Immature natural killer cell (primary cell): ENCODE results near the gene GPR32. TPM values are rescaled to one million over a fixed set of nuclear protein-coding genes. Genes with fewer than 3 reads are reported as not detected.
A peak's percentile ranks its signal among the peaks of the same experiment; 100 is the strongest.
"Not testable (repeated sequence)": the region's sequence is repeated elsewhere in the genome, so short reads cannot be mapped to it uniquely, and the experiment has no call there.

Source experiments
- DNase-seq, 3 donors: peaks; one replicate each; pipeline ENCODE4 v3.0.0; 2022; ENCODE audit warnings: mixed read lengths in 1 of 3
- H3K27ac Mint-ChIP-seq, 6 donors: one replicate each; pipeline ENCODE4 v1.8.0; 2020; ENCODE audit warnings: mixed read lengths in 6 of 6, mild to moderate bottlenecking in 5 of 6, inconsistent platforms in 4 of 6, moderate library complexity in 3 of 6
- H3K27me3 Mint-ChIP-seq, 3 donors: one replicate each; pipeline ENCODE4 v1.8.0; 2020 to 2021; ENCODE audit warnings: low read depth in 3 of 3, mild to moderate bottlenecking in 3 of 3, mixed read lengths in 3 of 3, moderate library complexity in 3 of 3, inconsistent platforms in 1 of 3
- H3K36me3 Mint-ChIP-seq, 3 donors: one replicate each; pipeline ENCODE4 v1.8.0; 2020; ENCODE audit warnings: mixed read lengths in 3 of 3, inconsistent platforms in 2 of 3, mild to moderate bottlenecking in 2 of 3
- H3K4me1 Mint-ChIP-seq, 2 donors: one replicate each; pipeline ENCODE4 v1.8.0; 2020; ENCODE audit warnings: inconsistent platforms in 2 of 2, mild to moderate bottlenecking in 2 of 2, mixed read lengths in 2 of 2, moderate library complexity in 1 of 2
- H3K4me3 Mint-ChIP-seq, 5 donors: one replicate each; pipeline ENCODE4 v1.8.0; 2020; ENCODE audit warnings: mild to moderate bottlenecking in 5 of 5, mixed read lengths in 5 of 5, inconsistent platforms in 3 of 5, moderate library complexity in 3 of 5
- H3K9me3 Mint-ChIP-seq, 6 donors: one replicate each; pipeline ENCODE4 v1.8.0; 2020; ENCODE audit warnings: mild to moderate bottlenecking in 6 of 6, mixed read lengths in 6 of 6, inconsistent platforms in 4 of 6, moderate library complexity in 3 of 6
- polyA plus RNA-seq, 3 donors: library from polyadenylated mRNA; unstranded; fragments of 300-500 nt; fragmentation: Illumina TruSeq; gene quantifications; one replicate each; pipeline ENCODE4 v1.2.3, GENCODE V29; 2021

The GPR32 gene
- not detected for polyA plus RNA-seq

GRCh38 chr19:50770164-50770563 lies at the start of gene GPR32:
TSS of gene GPR32 (plus strand) at chr19:50770464. CDS start at chr19:50770601, 137 bp downstream.
- not testable (repeated sequence) for H3K27ac Mint-ChIP-seq, DNase-seq, H3K4me1 Mint-ChIP-seq, H3K36me3 Mint-ChIP-seq, H3K9me3 Mint-ChIP-seq, H3K4me3 Mint-ChIP-seq
- H3K27me3 Mint-ChIP-seq, result peaks cover 3 to 11% (median 6%) of the 10 kb centered on the region in 3 donors

GRCh38 chr19:50720921-50721381 lies 49.3 kb upstream of the GPR32 start:
- Mint-ChIP-seq H3K27ac (peak overlapping the region in 1 of 6 donors; percentile 17), H3K9me3 (no peaks in the 10 kb centered on the region), H3K27me3 (peaks cover 13 to 22% (median 13%) of the 10 kb centered on the region in 3 donors), H3K4me1 (peaks cover 5 to 18% of the 10 kb centered on the region in 2 donors), H3K36me3 (no peaks in the 10 kb centered on the region), H3K4me3 (peak overlapping the region in 3 of 5 donors; percentile 36 to 44 (median 39))
- DNase-seq, result no peak

- Mint-ChIP-seq H3K9me3 (no peaks in the 10 kb centered on the region), H3K27ac (no peak overlapping the region), H3K4me1 (peaks cover 7 to 24% of the 10 kb centered on the region in 2 donors)
Measured at GRCh38 chr19:50721441-50722137, 48.7 kb upstream of the GPR32 start.

GRCh38 chr19:50722201-50723013 lies 47.9 kb upstream of the GPR32 start:
- Mint-ChIP-seq H3K9me3 (no peaks in the 10 kb centered on the region), H3K4me3 (peak overlapping the region in 2 of 5 donors; percentile 46 to 53), H3K36me3 (no peaks in the 10 kb centered on the region), H3K27me3 (peaks cover 10 to 23% (median 15%) of the 10 kb centered on the region in 3 donors), H3K4me1 (peaks cover 7 to 26% of the 10 kb centered on the region in 2 donors), H3K27ac (peak overlapping the region in 1 of 6 donors; percentile 61)
- no peak for DNase-seq

More at GRCh38 chr19:50721441-50722137, 48.7 kb upstream of the GPR32 start:
- H3K27me3 Mint-ChIP-seq, result peaks cover 12 to 22% (median 15%) of the 10 kb centered on the region in 3 donors
- DNase-seq, result no peak
- H3K36me3 Mint-ChIP-seq, result no peaks in the 10 kb centered on the region
- H3K4me3 Mint-ChIP-seq, result peak overlapping the region in 3 of 5 donors; percentile 0 to 36 (median 33)

- no peaks in the 10 kb centered on the region for H3K9me3 Mint-ChIP-seq
- H3K4me1 Mint-ChIP-seq, result peaks cover 7 to 31% of the 10 kb centered on the region in 2 donors
- H3K27me3 Mint-ChIP-seq, result peaks cover 6 to 19% (median 14%) of the 10 kb centered on the region in 3 donors
- peak within 1 kb of the TSS in 2 of 6 donors; percentile 15 to 61 for H3K27ac Mint-ChIP-seq
- H3K4me3 Mint-ChIP-seq, result peak within 1 kb of the TSS; percentile 46 to 93 (median 84)
- DNase-seq, result no peak
- H3K36me3 Mint-ChIP-seq, result no peaks in the 10 kb centered on the region
Measured at GRCh38 chr19:50723069-50723468, 47.2 kb upstream of the GPR32 start, which contains the start of gene CLEC11A. TSS of gene CLEC11A (plus strand) at chr19:50723364. CDS start at chr19:50723526, 162 bp downstream.

- peak overlapping the region; percentile 58 to 93 (median 86) for H3K4me3 Mint-ChIP-seq
- H3K27ac Mint-ChIP-seq, result peak overlapping the region in 3 of 6 donors; percentile 15 to 92 (median 71)
- H3K27me3 Mint-ChIP-seq, result peaks cover 6 to 19% (median 12%) of the 10 kb centered on the region in 3 donors
- no peaks in the 10 kb centered on the region for H3K9me3 Mint-ChIP-seq
- DNase-seq, result no peak
- peaks cover 7 to 37% of the 10 kb centered on the region in 2 donors for H3K4me1 Mint-ChIP-seq
- no peaks in the 10 kb centered on the region for H3K36me3 Mint-ChIP-seq
Measured at GRCh38 chr19:50723735-50724521, 46.3 kb upstream of the GPR32 start.

- peak; percentile 95 to 98 (median 97) for DNase-seq
- Mint-ChIP-seq H3K36me3 (no peaks in the 10 kb centered on the region), H3K4me3 (peak overlapping the region; percentile 81 to 93 (median 86)), H3K27ac (peak overlapping the region; percentile 39 to 92 (median 73)), H3K27me3 (peaks cover 6 to 21% (median 12%) of the 10 kb centered on the region in 3 donors), H3K4me1 (peaks cover 7 to 37% of the 10 kb centered on the region in 2 donors), H3K9me3 (no peaks in the 10 kb centered on the region)
Measured at GRCh38 chr19:50724522-50725217, 45.6 kb upstream of the GPR32 start.

- Mint-ChIP-seq H3K4me1 (peaks cover 7 to 33% of the 10 kb centered on the region in 2 donors), H3K4me3 (peak overlapping the region; percentile 69 to 93 (median 86)), H3K27me3 (peaks cover 2 to 18% (median 12%) of the 10 kb centered on the region in 3 donors), H3K27ac (peak overlapping the region; percentile 39 to 88 (median 73)), H3K36me3 (no peaks in the 10 kb centered on the region), H3K9me3 (no peaks in the 10 kb centered on the region)
- DNase-seq, result no peak
Measured at GRCh38 chr19:50725218-50725910, 44.9 kb upstream of the GPR32 start.

- no peaks in the 10 kb centered on the region for H3K36me3 Mint-ChIP-seq
Measured at GRCh38 chr19:50725911-50726230, 44.4 kb upstream of the GPR32 start.

GRCh38 chr19:50728084-50728737 lies 42.1 kb upstream of the GPR32 start:
- Mint-ChIP-seq H3K27ac (no peak overlapping the region), H3K4me3 (peak overlapping the region in 2 of 5 donors; percentile 27 to 46)

More at GRCh38 chr19:50725911-50726230, 44.4 kb upstream of the GPR32 start:
- H3K4me3 Mint-ChIP-seq, result peak overlapping the region; percentile 69 to 93 (median 86)
- peak overlapping the region in 5 of 6 donors; percentile 39 to 88 (median 75) for H3K27ac Mint-ChIP-seq
- peaks cover 2 to 18% (median 11%) of the 10 kb centered on the region in 3 donors for H3K27me3 Mint-ChIP-seq
- no peak for DNase-seq
- no peaks in the 10 kb centered on the region for H3K9me3 Mint-ChIP-seq
- peaks cover 7 to 30% of the 10 kb centered on the region in 2 donors for H3K4me1 Mint-ChIP-seq

GRCh38 chr19:50729894-50730293 lies 40.4 kb upstream of the GPR32 start:
- H3K4me1 Mint-ChIP-seq, result peaks cover 7 to 28% of the 10 kb centered on the region in 2 donors
- H3K27me3 Mint-ChIP-seq, result peaks cover 0 to 20% (median 5%) of the 10 kb centered on the region in 3 donors
- H3K4me3 Mint-ChIP-seq, result no peak overlapping the region
- H3K27ac Mint-ChIP-seq, result no peak overlapping the region
- no peaks in the 10 kb centered on the region for H3K36me3 Mint-ChIP-seq
- no peaks in the 10 kb centered on the region for H3K9me3 Mint-ChIP-seq
- no peak for DNase-seq

More at GRCh38 chr19:50728084-50728737, 42.1 kb upstream of the GPR32 start:
- H3K36me3 Mint-ChIP-seq, result no peaks in the 10 kb centered on the region
- DNase-seq, result peak; percentile 35 to 42 (median 35)
- H3K4me1 Mint-ChIP-seq, result peaks cover 7 to 28% of the 10 kb centered on the region in 2 donors
- no peaks in the 10 kb centered on the region for H3K9me3 Mint-ChIP-seq
- H3K27me3 Mint-ChIP-seq, result peaks cover 0 to 24% (median 8%) of the 10 kb centered on the region in 3 donors

GRCh38 chr19:50735869-50736268 lies 34.4 kb upstream of the GPR32 start:
- no peaks in the 10 kb centered on the region for H3K36me3 Mint-ChIP-seq
- peaks cover 0 to 5% (median 0%) of the 10 kb centered on the region in 6 donors for H3K9me3 Mint-ChIP-seq
- peaks cover 1 to 31% (median 11%) of the 10 kb centered on the region in 3 donors for H3K27me3 Mint-ChIP-seq
- no peak overlapping the region for H3K4me3 Mint-ChIP-seq
- H3K27ac Mint-ChIP-seq, result no peak overlapping the region
- no peak for DNase-seq
- no peaks in the 10 kb centered on the region for H3K4me1 Mint-ChIP-seq
